Measurements from ENCODE around the gene UFD1.

UFD1 gene

DNA sequence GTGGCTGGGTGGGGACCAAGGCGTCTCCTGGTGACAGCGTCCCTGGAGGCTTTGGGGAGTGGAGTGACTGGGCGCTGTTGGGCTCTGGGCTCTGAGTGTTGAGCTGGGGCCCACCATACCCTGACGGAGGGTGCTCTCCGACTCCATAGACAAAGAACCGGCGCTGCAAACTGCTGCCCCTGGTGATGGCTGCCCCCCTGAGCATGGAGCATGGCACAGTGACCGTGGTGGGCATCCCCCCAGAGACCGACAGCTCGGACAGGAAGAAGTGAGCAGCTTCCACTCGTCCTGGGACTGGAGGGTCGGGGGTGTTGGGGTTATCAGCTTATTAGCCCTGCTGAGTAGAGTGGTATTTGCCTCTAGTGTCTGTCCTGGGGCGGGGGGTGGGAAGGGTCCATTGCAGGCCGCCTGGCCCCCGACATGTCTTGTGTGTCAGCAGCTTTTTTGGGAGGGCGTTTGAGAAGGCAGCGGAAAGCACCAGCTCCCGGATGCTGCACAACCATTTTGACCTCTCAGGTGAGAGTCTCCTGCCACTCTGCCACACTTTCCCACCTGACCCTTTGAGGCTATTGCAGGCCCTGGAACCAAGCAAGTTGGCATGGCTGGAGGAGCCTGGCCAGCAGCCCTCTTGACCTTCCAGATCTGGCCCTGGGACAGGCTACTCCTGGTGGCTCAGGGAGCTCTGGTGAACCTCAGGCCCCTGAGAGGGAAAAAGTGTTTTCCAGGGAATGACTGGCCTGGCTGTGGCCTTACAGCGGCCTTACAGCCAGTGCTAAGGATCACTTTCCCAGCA, 37.6 kb upstream of the UFD1 start:
- no peak for DNase-seq (ENCODE audit: low read depth in 2 of 2)

DNA sequence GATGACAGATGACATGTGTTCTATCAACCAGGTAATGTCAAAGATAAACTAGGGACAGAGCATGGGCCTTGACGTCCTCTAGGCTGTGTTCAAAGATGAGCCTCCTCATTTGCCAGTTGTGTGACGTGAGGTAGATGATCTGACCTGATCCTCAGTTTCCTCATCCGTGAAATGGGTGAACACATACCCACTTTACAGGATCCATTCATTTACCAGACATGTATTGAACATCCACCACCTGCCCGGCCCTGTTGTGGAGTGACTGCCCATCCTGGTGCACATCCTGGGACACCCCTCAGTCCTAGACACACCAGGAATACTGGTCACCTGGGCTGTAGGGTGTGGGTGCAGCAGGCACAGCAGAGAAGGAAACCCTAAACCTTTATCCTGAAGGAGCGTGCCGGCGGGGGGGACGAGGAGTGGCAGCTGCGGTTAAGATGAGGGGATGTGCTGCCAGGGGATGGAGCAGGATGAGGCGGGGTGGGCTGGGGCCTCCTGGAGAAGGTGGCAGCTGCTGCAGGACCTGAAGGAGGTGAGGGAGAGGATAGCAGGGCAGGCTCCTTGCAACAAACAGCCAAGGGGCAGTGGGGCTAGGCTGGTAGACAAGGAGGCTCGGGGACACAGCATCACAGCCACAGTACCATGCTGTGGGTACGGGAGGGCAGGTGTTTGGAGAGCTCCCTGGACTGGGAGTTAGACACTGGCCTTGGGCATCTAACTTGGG, 36.8 kb upstream of the UFD1 start:
- no peak for DNase-seq (ENCODE audit: low read depth in 2 of 2)

DNA sequence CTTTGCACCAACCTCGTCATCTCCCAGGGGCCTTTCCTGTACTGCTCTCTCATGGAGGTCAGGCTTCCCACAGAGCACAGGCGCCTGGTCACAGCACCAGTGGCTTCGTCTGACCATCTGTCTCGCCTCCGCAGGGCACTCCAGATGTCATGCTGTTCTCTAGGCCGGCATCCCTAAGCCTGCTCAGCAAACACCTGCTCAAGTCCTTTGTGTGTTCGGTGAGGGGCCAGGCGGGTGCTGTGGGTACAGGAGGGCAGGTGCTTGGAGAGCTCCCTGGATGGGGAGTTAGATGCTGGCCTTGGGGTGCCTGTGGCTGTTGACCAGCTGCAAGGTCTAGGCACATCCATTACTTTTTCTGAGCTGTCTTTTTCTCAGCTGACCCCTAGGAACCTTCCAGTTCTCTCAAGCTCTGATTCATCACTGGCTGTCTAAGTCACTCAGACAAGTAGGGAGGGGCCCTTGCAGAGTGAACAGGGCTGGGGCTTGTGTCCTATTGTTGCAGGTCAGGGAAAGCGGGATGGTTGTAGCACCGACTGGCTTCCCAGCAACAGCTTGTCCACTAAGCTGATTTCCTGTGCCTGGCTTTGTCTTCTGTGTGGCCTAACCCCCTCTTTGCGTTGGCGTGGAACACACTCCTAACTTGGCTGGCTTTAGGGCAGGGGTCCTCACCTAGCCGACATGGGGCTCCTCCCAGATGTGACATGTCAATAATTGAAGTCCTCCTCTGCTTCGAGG, 36.0 kb upstream of the UFD1 start:
- no peak for DNase-seq (ENCODE audit: low read depth in 2 of 2)

DNA sequence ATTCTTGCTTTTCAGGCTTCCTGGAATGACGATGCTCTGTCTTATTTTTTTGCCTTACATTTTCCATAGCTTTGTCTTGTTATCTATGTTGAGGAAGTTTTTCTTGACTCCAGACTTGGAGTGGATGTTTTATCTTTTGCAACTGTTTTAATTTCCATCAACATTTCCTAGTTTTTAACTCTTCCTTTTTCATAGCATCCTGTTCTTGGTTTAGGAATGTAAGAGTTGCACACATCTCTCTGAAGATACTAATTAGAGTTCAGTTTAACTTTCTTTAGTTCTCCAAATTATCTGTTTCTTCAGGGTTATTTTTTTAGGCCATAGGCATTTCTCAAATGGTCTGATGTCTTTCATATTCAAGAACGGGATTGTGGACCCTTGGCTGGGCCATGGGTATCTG, 34.8 kb upstream of the UFD1 start:
- DNase-seq (ENCODE audit: low read depth in 2 of 2) = no peak

DNA sequence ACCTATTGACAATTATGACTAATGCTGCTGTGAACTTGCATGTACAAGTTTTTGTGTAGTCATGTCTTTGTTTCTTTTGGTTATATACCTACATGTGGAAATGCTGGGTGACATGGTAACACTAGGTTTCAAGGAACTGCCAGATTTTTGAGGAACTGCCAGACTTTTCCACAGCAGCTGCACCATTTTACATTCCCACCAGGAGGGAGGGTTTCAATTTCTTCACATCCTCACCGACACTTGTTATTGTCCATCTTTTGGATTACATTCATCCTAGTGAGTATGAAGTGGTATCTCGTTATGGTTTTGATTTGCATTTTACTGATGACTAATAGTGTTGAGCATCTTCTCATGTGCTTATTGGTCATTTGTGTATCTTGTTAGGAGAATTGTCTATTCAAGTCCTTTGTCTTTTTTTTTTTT, 31.9 kb upstream of the UFD1 start:
- DNase-seq (ENCODE audit: low read depth in 2 of 2) = no peak

DNA sequence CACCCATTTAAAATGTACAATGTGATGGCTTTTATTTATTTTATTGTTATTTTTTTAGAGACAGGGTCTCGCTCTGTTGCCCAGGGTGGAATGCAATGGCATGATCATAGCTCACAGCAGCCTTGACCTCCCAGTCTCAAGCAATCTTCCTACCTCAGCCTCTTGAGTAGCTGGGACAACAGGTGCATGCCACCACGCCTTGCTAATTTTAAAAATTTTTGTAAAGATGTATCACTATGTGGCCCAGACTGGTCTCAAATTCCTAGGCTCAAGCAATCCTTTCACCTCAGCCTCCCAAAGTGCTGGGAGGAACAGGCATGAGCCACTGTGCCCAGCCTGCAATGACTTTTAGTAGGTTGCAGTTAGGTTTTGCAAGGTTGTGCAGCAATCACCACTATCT, 30.9 kb upstream of the UFD1 start:
- no peak for DNase-seq (ENCODE audit: low read depth in 2 of 2)

DNA sequence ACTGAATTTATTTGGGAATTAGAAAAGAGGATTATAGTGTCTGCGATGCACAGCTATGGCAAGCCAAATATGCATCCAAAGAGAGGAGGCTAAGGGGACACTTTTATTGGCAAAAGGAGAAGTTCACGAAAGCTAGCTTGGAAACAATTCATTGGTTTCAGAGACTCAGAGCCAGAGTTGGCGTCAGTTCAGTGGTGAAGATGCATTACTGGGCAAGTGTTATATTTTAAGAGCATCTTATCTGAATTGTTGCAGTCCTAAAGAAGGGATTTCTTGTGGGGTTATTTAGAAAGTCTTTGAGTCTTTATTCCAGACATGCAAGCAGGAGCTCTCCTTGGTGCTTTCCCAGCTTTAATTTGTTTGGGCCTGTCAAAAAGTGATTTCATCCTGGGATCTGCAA, 30.2 kb upstream of the UFD1 start:
- no peak for DNase-seq (ENCODE audit: low read depth in 2 of 2)

DNA sequence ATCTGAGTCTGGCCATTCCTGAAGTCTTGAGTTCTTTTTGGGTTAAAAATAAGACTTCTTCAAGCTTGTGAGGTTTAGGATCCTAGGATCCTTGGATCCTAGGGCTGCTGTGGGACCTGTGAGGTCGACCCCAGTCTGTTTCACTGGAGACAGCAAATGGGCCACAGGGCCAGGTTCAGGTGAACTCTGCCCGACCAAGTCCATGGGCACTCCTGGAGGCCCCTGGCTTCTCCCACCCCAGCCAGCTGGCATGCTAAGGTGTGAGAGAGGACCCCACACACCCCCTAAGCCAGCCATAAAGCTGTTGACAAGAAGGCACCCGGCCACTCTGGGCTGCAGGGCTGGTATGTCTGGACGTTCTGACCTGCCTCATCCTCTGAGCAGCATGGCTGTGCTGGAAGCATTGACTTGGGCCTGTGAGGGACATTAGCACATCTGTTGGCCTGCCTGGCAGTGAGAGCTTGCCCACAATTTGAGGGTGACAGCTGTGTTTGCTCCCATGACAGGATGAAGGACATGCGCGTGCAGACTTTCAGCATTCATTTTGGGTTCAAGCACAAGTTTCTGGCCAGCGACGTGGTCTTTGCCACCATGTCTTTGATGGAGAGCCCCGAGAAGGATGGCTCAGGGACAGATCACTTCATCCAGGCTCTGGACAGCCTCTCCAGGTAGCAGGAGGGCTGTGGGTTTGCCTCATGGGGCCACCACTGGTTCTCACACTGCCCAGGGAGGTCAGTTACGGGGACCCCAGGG, 29.2 kb upstream of the UFD1 start:
- DNase-seq (ENCODE audit: low read depth in 2 of 2) = no peak

DNA sequence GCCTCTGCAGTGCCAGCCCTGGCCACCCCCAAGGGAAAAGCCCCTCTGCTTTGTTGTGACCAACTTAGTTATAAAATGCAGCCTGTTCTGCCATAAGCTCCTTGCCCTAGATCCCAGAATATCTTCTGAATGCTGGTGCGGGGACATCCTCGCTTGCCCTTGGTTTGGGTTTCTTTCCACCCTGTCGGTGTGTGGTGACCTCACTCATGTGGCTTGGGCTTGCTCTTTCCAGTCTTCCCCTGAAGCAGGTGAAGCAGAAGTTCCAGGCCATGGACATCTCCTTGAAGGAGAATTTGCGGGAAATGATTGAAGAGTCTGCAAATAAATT, 28.5 kb upstream of the UFD1 start:
- no peak for DNase-seq (ENCODE audit: low read depth in 2 of 2)

DNA sequence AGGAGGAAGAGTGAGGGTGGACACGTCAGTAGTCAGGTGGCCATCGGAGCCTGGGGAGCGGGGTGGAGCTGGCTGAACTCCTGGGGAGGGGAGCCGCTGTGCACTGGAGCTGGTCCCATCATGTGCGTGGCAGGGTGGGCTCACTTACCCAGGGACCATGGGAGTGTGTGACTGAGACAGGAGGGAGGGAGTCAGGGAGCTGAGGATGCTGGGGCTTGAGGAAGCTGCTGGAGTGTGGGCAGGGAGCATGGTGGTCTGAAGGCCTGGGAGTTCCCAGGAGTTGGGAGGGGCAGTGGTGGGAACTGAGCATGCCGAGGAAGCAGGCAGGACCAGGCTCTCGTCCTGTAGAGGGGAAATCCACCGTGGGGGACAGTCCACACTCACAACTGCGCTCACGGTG, 27.2 kb upstream of the UFD1 start:
- no peak for DNase-seq (ENCODE audit: low read depth in 2 of 2)

DNA sequence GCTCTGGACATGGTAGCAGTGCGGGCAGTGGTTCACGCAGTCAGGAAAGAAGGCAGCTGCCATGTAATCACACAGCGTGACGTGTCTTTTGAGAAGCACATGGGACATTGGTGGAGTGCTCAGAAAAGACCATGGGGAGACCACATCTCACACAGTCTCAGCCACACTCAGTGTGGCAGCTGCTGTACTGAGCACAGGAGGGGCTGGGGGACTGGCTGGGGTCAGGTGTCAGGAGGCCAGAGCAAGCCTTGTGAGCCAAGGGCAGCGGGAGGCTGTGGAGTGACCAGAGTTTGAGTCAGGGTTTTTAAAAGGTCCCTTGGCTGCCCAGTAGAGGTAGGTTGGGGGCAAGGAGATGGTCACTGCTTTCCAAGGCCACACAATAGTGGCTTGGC, 26.7 kb upstream of the UFD1 start:
- DNase-seq (ENCODE audit: low read depth in 2 of 2) = no peak

DNA sequence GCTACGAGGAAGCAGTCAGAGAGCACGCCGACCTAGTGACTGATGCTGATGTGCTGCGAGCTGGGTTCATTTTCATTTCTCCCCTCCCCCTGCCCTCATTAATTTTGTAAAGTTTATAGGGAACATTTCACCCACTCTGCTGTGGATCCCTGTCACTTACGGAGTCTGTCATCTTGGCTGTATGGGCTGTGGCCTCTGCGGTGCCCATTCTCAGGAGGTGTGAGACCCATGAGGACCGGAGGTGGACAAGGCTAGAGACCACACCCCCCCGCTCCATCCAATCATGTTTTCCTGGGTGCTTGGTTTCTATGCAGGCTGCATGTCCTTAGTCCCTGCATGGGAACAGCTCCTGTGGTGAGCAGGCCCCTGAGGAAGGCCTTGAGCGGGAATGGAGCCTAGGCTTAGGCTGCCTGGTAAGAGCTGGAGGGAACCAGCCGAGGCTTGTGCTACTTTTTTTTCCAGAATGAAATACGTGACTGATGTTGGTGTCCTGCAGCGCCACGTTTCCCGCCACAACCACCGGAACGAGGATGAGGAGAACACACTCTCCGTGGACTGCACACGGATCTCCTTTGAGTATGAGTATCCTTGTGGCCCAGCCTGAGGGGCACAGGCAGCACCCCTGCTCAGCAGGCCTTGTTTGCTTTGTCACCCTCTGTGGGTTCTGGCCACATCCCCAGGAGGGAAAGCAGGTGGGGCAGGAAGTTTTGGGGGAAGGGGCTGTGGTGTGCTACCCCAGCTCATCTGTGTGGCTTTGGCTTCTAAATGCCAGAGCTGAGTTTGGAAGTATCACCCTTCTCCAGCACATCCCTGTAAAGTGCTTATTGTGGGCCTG, 26.1 kb upstream of the UFD1 start:
- no peak for DNase-seq (ENCODE audit: low read depth in 2 of 2)

DNA sequence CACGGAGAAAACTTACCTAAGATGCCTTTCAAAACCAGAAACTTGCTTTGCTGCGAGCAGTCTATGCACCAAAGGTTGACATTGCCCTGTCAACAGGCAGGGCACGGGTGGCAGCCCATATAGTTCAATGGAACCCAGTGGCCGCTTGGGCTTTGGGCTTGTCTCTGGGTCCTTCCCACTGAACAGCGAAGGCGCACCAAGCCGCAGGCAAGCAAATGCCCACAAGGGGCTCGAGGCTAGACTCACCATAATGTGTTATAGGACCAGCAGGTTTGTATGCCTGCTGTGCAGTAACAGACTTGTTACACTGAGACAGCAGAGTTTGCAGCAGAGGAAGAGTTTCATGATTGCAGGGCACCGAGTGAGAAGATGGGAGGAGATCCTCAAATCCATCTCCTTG, 24.9 kb upstream of the UFD1 start:
- DNase-seq (ENCODE audit: low read depth in 2 of 2) = no peak

DNA sequence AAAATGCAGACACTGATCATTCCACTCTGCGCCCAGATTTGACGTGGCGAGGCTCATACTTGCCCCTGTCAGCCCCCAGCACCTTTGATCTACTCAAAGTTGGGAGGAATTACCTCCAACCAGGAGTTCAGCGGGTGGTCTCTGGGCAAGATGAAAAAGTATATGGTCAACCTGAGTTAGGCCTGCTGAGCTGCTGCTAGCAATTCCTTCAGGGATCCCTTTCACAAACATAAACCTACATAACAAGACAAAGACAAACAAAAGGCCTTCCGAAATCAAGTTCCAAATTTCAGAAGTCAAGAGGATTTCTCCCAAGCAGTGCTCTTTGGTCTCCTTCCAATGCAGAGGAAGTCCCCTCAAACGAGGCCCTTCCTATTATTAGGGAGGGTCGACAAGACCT, 24.4 kb upstream of the UFD1 start:
- no peak for DNase-seq (ENCODE audit: low read depth in 2 of 2)

DNA sequence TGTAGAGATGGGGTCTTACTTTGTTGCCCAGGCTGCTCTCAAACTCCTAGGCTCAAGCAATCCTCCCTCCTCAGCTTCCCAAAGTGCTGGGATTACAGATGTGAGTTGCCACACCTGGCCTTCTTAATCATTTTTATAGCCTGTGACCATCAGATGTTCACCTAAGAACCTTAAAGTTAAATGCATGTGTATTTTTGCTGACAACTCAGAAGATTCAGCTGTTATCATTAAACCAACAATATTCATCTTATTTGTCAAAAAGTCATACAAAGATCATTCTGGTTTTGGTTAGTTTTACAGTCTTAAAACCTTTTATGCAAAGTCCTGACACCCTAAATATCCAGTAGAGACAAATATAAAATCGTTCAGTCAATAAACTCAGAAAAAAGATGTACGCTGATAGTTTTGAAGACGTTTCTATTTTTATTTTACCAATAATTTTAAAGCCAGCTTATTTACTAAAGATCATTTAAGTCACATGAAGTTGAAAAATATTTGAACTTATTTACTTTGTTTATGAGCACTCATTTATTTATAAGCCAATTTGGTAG, 23.0 kb upstream of the UFD1 start:
- DNase-seq (ENCODE audit: low read depth in 2 of 2) = no peak

DNA sequence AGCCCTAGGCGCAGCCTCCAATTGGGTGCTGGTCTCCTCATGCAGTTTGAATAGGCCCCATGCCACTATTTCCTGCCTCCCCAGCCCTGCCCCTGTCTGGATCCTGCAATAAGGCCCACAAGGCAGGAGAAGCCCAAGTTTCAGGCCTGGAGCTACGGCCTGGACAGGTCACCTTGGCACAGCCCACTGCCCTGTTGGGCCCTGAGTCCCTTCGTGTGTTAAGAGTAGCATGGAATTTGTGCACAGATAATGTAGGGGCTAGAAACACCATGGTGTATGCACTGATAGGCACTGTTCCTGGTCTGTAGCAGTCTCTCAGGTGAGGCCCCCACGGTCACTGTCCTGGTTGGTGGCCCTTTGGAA, 20.9 kb upstream of the UFD1 start:
- no peak for DNase-seq (ENCODE audit: low read depth in 2 of 2)

DNA sequence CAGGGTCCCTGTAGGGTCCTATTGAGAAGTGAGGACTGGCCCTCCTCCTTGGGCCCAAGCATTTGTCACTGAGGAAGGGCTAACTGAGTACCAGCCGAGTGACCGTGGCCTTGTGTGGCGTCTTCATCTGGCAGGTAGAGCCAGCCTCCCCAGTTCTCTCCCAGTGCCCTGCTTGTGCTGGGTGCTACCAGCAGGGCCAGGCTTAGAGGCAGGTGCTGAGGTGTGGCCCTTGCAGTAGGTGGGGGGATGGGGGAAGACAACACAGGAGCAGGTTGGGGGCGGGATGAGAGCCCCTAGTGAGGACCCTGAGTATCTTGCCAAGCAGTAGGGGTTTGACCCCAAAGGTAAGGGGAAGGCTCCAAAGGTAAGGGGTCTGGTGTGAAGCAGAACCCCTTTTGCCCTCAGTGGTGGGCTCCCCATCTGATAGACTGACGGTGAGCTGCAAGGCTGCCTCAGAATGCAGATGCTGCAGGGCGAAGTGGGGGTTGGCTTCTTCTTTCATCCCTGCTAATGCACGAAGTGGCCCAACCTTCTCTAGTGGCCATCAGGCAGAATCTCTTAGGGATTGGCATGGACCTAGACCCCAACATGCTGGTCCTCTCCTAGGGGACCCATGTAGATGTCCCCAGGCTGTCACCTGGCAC, 20.4 kb upstream of the UFD1 start:
- DNase-seq (ENCODE audit: low read depth in 2 of 2) = no peak

DNA sequence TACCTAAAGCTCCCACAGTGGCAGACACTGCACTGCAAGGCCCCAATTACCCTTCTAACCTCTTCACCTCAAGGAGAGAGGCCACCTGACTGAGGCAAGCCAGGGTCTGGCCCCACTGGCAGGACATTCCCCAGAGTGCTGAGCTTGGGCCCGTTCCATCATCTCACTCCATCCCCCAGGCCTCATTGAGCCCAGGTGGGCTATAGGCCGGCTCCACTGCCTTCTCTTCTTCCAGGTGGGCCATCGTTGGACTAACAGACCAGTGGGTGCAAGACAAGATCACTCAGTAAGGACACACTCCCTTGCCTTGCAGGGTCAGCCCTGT, 19.8 kb upstream of the UFD1 start:
- DNase-seq (ENCODE audit: low read depth in 2 of 2) = no peak

DNA sequence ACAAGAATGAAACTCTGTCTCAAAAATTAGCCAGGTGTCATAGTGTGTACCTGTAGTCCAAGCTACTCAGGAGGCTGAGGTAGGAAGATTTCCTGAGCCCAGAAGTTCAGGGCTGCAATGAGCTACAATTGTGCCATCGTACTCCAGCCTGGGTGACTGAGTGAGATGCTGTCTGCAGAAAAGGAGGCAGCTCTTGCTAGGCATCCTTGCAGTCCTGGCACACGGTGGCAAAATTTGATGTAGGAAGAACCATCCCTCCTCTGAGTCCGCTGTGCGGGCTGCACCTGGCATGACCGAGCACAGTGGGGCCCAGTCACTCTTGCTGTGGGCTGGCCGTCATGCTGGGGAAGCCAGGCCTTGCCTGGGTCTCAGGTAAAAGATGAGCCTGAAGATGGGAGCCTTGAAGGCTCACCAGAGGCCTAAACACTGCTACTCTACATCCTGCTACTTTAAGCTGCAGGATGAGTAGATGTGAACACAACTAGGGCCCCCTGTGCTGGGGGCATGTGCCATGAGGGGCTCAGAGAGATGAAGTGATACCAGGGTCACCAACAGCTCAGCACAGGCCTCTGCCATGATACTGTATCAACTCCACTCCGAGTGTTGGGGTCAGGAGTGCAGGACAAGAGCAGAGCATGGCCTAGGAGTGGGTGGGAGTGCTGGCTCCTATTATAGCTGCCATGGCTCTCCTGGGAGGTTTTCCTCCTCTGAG, 19.3 kb upstream of the UFD1 start:
- DNase-seq (ENCODE audit: low read depth in 2 of 2) = no peak

DNA sequence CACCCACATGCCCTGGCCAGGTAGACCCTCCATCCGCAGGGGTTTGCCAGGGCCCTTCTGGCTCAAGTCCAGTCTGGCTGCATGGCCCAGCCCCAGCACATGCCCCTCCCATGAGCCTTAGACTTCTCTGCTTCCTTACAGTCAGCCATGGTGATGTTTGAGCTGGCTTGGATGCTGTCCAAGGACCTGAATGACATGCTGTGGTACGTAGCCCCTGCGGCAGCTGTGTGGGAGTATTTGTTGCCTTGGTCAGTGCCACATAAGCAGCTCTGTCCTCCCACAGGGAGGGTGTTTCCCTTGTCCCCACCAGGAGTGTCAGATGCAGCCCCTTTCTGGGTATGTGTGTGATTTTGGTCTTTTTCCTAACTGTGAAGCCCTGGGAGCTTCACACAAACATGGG, 18.3 kb upstream of the UFD1 start:
- DNase-seq (ENCODE audit: low read depth in 2 of 2) = no peak
